Effector memory CD8-positive, alpha-beta T cell (primary cell): Measurements from ENCODE around the gene PCDHGA3.
A peak's percentile ranks its signal among the peaks of the same experiment; 100 is the strongest.

Experiments used
- ATAC-seq: fragments of 150-1000 bp; cut with Tn5 transposase; replicated peaks from 2 replicates; pipeline ENCODE4 v1.10.0; 2021; ENCODE audit warnings: mild to moderate bottlenecking, moderate library complexity
- DNase-seq, 3 experiments: peaks; one replicate each; pipeline ENCODE4 v3.0.0; 2021
- H3K27ac Mint-ChIP-seq, 2 donors: one replicate each; pipeline ENCODE4 v1.8.0; 2022; ENCODE audit warnings: mild to moderate bottlenecking in 2 of 2, mixed read lengths in 2 of 2, moderate library complexity in 2 of 2
- H3K27me3 Mint-ChIP-seq, 2 donors: one replicate each; pipeline ENCODE4 v1.8.0; 2022; ENCODE audit warnings: mixed read lengths in 2 of 2
- H3K36me3 Mint-ChIP-seq: one replicate; pipeline ENCODE4 v1.8.0; 2022; ENCODE audit warnings: mild to moderate bottlenecking, moderate library complexity, mixed read lengths; ENCODE audit not compliant: insufficient read depth
- H3K4me1 Mint-ChIP-seq, 2 donors: one replicate each; pipeline ENCODE4 v1.8.0; 2022; ENCODE audit warnings: low read depth in 2 of 2, mixed read lengths in 2 of 2
- H3K4me3 Mint-ChIP-seq, 2 donors: one replicate each; pipeline ENCODE4 v1.8.0; 2022; ENCODE audit warnings: mild to moderate bottlenecking in 2 of 2, mixed read lengths in 2 of 2, moderate library complexity in 2 of 2
- H3K9me3 Mint-ChIP-seq, 2 donors: one replicate each; pipeline ENCODE4 v1.8.0; 2022; ENCODE audit warnings: mixed read lengths in 2 of 2

Gene PCDHGA3

GRCh38 chr5:141356133-141356532 is 12.5 kb downstream of the PCDHGA3 start:
- peaks cover 0 to 7% of the 10 kb centered on the region in 2 donors for H3K9me3 Mint-ChIP-seq
- H3K36me3 Mint-ChIP-seq = peaks cover under 1% of the 10 kb centered on the region
- no peak overlapping the region for H3K4me3 Mint-ChIP-seq
- ATAC-seq = no peak
- no peak overlapping the region for H3K27ac Mint-ChIP-seq
- peaks cover 2 to 5% of the 10 kb centered on the region in 2 donors for H3K4me1 Mint-ChIP-seq
- peaks cover 50 to 92% of the 10 kb centered on the region in 2 donors for H3K27me3 Mint-ChIP-seq
- no peak for DNase-seq

DNA sequence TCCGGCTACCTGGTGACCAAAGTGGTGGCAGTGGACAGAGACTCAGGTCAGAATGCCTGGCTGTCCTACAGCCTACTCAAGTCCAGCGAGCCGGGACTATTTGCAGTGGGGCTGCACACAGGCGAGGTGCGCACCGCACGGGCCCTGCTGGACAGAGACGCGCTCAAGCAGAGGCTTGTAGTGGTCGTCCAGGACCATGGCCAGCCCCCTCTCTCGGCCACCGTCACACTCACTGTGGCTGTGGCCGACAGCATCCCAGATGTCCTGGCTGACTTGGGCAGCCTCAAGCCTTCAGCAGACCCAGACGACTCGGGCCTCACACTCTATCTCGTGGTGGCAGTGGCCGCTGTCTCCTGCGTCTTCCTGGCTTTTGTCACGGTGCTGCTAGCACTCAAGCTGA is 13.3 kb downstream of the PCDHGA3 start:
- peaks cover 7% of the 10 kb centered on the region for H3K36me3 Mint-ChIP-seq
- H3K4me3 Mint-ChIP-seq = no peak overlapping the region
- peaks cover 2 to 5% of the 10 kb centered on the region in 2 donors for H3K4me1 Mint-ChIP-seq
- H3K9me3 Mint-ChIP-seq = peaks cover 0 to 7% of the 10 kb centered on the region in 2 donors
- H3K27ac Mint-ChIP-seq = no peak overlapping the region
- DNase-seq (no peak), ATAC-seq (no peak)
- peaks cover 51 to 96% of the 10 kb centered on the region in 2 donors for H3K27me3 Mint-ChIP-seq

DNA sequence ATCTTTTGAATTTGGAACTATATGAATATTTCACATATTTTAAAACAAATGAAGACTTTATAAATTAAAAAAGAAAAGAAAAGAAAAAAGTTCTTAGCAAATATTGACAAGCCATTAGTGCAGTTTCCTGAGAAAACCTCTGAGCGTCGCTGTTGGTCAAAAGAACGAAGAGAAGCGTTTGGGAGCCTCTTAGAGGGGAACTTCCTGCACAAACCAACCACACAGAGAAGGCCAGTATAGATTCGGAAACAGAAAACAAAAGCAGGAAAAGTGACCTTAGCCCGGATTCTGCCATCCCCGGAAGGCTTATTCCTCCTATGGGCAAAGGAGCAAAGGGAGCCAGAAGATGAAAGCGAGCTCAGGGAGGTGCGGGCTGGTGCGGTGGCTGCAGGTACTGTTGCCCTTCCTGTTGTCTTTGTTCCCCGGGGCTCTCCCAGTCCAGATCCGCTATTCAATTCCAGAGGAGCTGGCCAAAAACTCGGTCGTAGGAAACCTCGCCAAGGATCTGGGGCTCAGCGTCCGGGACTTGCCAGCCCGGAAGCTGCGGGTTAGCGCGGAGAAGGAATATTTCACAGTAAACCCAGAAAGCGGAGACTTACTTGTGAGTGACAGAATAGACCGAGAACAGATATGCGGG is 16.3 kb downstream of the PCDHGA3 start, which contains the start of gene PCDHGB2:
Gene PCDHGB2, plus strand, starts transcription at position 205 of the 637 bp plus-strand sequence. Its CDS starts 142 bp downstream, at position 347.
- peak; percentile 54 for ATAC-seq
- peaks cover 13% of the 10 kb centered on the region for H3K36me3 Mint-ChIP-seq
- peak within 1 kb of the TSS; percentile 44 to 47 for H3K27ac Mint-ChIP-seq
- peaks cover 2 to 9% of the 10 kb centered on the region in 2 donors for H3K4me1 Mint-ChIP-seq
- H3K4me3 Mint-ChIP-seq = peak within 1 kb of the TSS; percentile 65 to 80
- DNase-seq = peak in 1 of 3 experiments; percentile 20
- H3K9me3 Mint-ChIP-seq = peaks cover 0 to 15% of the 10 kb centered on the region in 2 donors
- H3K27me3 Mint-ChIP-seq = peaks cover 59 to 95% of the 10 kb centered on the region in 2 donors

- Mint-ChIP-seq H3K27me3 (peaks cover 60 to 95% of the 10 kb centered on the region in 2 donors), H3K36me3 (peaks cover 16% of the 10 kb centered on the region), H3K9me3 (peaks cover 0 to 15% of the 10 kb centered on the region in 2 donors), H3K4me3 (peak overlapping the region in 1 of 2 donors; percentile 80), H3K4me1 (peaks cover 2 to 9% of the 10 kb centered on the region in 2 donors), H3K27ac (no peak overlapping the region)
- DNase-seq (no peak), ATAC-seq (no peak)
These were observed 17.1 kb downstream of the PCDHGA3 start for GRCh38 chr5:141360685-141361084.

GRCh38 chr5:141362719-141363118 is 19.1 kb downstream of the PCDHGA3 start:
- Mint-ChIP-seq H3K27me3 (peaks cover 52 to 90% of the 10 kb centered on the region in 2 donors), H3K9me3 (peaks cover 0 to 15% of the 10 kb centered on the region in 2 donors), H3K4me1 (peaks cover 2 to 9% of the 10 kb centered on the region in 2 donors), H3K4me3 (no peak overlapping the region), H3K27ac (no peak overlapping the region), H3K36me3 (peaks cover 19% of the 10 kb centered on the region)
- no peak for ATAC-seq
- DNase-seq = no peak

GRCh38 chr5:141363952-141364660 is 20.5 kb downstream of the PCDHGA3 start, which contains the start of gene PCDHGA5:
PCDHGA5 (plus strand) TSS chr5:141364162; CDS start chr5:141364331, 169 bp downstream.
- no peak within 1 kb of the TSS for H3K27ac Mint-ChIP-seq

DNA sequence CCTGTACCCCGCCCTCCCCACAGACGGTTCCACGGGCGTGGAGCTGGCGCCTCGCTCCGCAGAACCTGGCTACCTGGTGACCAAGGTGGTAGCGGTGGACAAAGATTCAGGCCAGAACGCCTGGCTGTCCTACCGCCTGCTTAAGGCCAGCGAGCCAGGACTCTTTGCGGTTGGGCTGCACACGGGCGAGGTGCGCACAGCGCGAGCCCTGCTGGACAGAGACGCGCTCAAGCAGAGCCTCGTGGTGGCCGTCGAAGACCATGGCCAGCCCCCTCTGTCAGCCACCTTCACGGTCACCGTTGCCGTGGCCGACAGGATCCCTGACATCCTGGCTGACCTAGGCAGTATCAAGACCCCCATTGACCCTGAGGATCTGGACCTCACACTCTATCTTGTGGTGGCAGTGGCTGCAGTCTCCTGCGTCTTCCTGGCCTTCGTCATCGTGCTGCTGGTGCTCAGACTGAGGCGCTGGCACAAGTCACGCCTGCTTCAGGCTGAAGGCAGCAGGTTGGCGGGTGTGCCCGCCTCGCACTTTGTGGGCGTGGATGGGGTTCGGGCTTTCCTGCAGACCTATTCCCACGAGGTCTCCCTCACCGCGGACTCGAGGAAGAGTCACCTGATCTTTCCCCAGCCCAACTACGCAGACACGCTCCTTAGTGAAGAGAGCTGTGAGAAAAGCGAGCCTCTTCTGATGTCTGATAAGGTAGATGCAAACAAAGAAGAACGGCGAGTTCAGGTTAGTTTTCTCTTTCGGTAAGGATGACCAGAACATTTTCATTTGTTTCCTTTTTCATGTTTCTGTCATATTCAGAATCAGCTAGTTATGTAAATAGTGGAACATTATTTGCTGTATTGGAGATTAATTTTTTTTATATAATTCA is 22.6 kb downstream of the PCDHGA3 start:
- no peak overlapping the region for H3K4me3 Mint-ChIP-seq
- DNase-seq (no peak), ATAC-seq (no peak)
- peaks cover 0 to 8% of the 10 kb centered on the region in 2 donors for H3K9me3 Mint-ChIP-seq
- peaks cover 17% of the 10 kb centered on the region for H3K36me3 Mint-ChIP-seq
- no peak overlapping the region for H3K27ac Mint-ChIP-seq
- peaks cover 3 to 10% of the 10 kb centered on the region in 2 donors for H3K4me1 Mint-ChIP-seq
- peaks cover 52 to 85% of the 10 kb centered on the region in 2 donors for H3K27me3 Mint-ChIP-seq

More at GRCh38 chr5:141363952-141364660, 20.5 kb downstream of the PCDHGA3 start, which contains the start of gene PCDHGA5:
- Mint-ChIP-seq H3K27me3 (peaks cover 51 to 89% of the 10 kb centered on the region in 2 donors), H3K4me1 (peaks cover 2 to 9% of the 10 kb centered on the region in 2 donors), H3K9me3 (peaks cover 0 to 15% of the 10 kb centered on the region in 2 donors), H3K36me3 (peaks cover 19% of the 10 kb centered on the region), H3K4me3 (no peak within 1 kb of the TSS)
- no peak for ATAC-seq
- DNase-seq = no peak

DNA sequence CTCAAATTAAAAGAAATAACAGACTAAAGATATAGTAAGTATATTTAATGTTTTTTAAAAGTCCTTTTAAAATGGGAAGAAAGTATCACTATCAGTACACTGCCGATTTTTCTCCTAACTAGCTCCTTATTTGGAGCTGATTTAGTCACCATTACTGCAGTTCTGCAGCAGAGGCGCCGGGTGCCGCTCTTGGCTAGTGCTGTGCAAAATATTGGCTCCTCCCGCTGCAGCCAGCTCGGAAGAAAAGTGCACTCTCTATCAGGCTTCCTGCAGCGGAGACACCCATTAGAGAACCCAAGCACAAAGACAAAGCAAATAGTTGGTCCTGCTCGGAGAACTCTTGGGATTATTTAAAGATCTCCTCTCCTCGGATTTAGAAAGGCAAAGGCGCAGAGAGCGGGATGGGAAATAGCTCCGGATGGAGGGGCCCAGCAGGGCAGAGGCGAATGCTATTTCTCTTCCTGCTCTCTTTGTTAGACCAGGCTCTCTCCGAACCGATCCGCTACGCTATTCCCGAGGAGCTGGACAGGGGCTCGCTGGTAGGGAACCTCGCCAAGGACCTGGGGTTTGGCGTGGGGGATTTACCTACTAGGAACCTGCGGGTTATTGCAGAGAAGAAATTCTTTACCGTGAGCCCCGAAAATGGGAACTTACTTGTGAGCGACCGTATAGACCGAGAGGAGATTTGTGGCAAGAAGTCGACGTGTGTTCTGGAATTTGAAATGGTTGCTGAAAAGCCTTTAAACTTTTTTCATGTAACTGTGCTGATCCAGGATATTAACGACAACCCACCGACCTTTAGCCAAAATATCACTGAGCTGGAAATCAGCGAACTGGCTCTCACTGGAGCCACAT is 26.6 kb downstream of the PCDHGA3 start, which contains the start of gene PCDHGB3:
Gene PCDHGB3, plus strand, starts transcription at position 249 of the 855 bp plus-strand sequence. Its CDS starts 153 bp downstream, at position 402.
- DNase-seq = no peak
- no peaks in the 10 kb centered on the region for H3K9me3 Mint-ChIP-seq
- H3K36me3 Mint-ChIP-seq = peaks cover 3% of the 10 kb centered on the region
- peak; percentile 74 for ATAC-seq
- peaks cover 35 to 63% of the 10 kb centered on the region in 2 donors for H3K27me3 Mint-ChIP-seq
- H3K4me1 Mint-ChIP-seq = peaks cover 5% of the 10 kb centered on the region in 2 donors
- H3K27ac Mint-ChIP-seq = peak within 1 kb of the TSS in 1 of 2 donors; percentile 77
- H3K4me3 Mint-ChIP-seq = peak within 1 kb of the TSS; percentile 75 to 86

DNA sequence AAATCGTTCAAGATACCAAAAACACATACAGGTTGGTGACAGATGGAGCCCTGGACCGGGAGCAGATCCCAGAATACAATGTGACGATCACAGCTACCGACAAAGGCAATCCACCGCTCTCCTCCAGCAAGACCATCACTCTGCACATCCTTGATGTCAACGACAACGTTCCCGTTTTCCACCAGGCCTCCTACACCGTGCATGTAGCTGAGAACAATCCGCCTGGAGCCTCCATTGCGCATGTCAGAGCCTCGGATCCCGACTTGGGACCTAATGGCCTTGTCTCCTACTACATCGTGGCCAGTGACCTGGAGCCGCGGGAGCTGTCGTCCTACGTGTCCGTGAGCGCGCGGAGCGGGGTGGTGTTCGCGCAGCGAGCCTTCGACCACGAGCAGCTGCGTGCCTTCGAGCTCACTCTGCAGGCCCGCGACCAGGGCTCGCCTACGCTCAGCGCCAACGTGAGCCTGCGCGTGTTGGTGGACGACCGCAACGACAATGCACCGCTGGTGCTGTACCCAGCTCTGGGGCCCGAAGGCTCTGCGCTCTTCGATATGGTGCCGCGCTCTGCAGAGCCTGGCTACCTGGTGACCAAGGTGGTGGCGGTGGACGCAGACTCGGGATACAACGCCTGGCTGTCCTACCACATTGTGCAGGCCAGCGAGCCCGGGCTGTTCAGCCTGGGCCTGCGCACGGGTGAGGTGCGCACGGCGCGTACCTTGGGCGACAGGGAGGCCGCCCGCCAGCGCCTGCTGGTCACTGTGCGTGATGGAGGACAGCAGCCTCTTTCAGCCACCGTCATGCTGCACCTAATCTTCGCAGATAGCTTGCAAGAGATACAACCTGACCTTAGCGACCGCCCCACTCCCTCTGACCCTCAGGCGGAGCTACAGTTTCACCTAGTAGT is 28.2 kb downstream of the PCDHGA3 start:
- no peak for ATAC-seq
- peaks cover 0 to 4% of the 10 kb centered on the region in 2 donors for H3K9me3 Mint-ChIP-seq
- H3K27me3 Mint-ChIP-seq = peaks cover 32 to 59% of the 10 kb centered on the region in 2 donors
- no peak overlapping the region for H3K4me3 Mint-ChIP-seq
- peaks cover 5% of the 10 kb centered on the region in 2 donors for H3K4me1 Mint-ChIP-seq
- peaks cover 3% of the 10 kb centered on the region for H3K36me3 Mint-ChIP-seq
- no peak for DNase-seq
- no peak overlapping the region for H3K27ac Mint-ChIP-seq

DNA sequence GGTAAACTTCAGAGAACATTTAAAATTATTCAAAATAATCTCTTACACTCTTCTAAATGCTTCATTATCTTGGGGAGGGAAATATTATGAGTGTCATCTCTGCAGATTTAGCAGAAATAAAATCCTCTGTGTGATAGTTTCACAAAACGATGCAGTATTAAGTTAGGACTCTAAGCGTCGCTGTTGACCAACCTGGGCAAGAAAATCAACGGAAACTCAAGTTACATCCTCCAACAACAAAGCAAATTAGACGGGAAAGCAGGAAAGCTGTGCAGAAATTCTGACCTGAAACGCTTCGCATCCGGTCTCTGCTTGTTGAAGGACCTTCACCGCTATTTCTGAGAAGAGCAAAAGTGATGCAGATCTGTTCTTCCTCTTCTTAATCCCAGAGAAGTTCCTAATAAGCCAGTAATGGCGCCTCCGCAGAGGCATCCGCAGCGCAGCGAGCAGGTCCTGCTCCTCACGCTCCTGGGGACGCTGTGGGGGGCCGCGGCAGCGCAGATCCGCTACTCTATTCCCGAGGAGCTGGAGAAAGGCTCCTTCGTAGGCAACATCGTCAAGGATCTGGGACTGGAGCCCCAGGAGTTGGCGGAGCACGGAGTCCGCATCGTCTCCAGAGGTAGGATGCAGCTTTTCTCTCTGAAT is 30.2 kb downstream of the PCDHGA3 start, which contains the start of gene PCDHGA6:
Gene PCDHGA6, plus strand, starts transcription at position 219 of the 645 bp plus-strand sequence. Its CDS starts 193 bp downstream, at position 412.
- Mint-ChIP-seq H3K9me3 (peaks cover 0 to 4% of the 10 kb centered on the region in 2 donors), H3K4me1 (peaks cover 5% of the 10 kb centered on the region in 2 donors), H3K27ac (no peak within 1 kb of the TSS), H3K36me3 (no peaks in the 10 kb centered on the region), H3K27me3 (peaks cover 30 to 53% of the 10 kb centered on the region in 2 donors), H3K4me3 (no peak within 1 kb of the TSS)
- ATAC-seq (no peak), DNase-seq (no peak)

GRCh38 chr5:141374627-141375026 is 31.0 kb downstream of the PCDHGA3 start:
- peaks cover 5% of the 10 kb centered on the region in 2 donors for H3K4me1 Mint-ChIP-seq
- ATAC-seq = no peak
- peaks cover 0 to 4% of the 10 kb centered on the region in 2 donors for H3K9me3 Mint-ChIP-seq

More at GRCh38 chr5:141374627-141375026, 31.0 kb downstream of the PCDHGA3 start:
- H3K27me3 Mint-ChIP-seq = peaks cover 26 to 52% of the 10 kb centered on the region in 2 donors
- no peak overlapping the region for H3K4me3 Mint-ChIP-seq
- H3K27ac Mint-ChIP-seq = no peak overlapping the region
- no peak for DNase-seq
- H3K36me3 Mint-ChIP-seq = no peaks in the 10 kb centered on the region
